AG09319 (cell line): ENCODE data around the gene NCKAP5.

ENCODE experiments used
- DNase-seq: peaks from one replicate; pipeline ENCODE4 v3.0.0-alpha.2; 2010; ENCODE audit warnings: low read depth; ENCODE audit errors: extremely low read depth
- CTCF ChIP-seq: IDR thresholded peaks from 2 replicates; pipeline ENCODE4 v1.5.1; 2011; ENCODE audit warnings: low read depth, mild to moderate bottlenecking, inconsistent platforms, low read length, moderate library complexity

Gene NCKAP5

DNA sequence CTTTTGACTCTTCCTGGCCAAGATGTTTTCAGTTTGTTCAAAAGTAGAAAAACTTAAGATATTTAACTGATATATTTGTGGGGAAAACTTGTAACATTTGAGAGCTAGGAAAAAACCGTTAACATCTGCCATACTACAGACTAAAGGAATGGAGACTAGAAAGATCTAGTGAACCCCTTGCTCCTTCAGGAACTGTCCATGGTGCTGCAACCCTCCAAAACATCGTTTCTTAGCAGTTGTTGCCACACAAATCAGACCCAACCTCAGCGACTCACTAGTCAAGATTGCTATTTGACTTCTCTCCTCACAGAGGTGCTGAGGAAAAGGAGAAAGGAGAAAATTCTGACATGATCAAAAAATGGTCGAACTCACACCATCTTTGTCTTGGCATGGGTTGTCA, 504.5 kb downstream of the NCKAP5 start:
- no peak for TF ChIP-seq CTCF
- no peak for DNase-seq

DNA sequence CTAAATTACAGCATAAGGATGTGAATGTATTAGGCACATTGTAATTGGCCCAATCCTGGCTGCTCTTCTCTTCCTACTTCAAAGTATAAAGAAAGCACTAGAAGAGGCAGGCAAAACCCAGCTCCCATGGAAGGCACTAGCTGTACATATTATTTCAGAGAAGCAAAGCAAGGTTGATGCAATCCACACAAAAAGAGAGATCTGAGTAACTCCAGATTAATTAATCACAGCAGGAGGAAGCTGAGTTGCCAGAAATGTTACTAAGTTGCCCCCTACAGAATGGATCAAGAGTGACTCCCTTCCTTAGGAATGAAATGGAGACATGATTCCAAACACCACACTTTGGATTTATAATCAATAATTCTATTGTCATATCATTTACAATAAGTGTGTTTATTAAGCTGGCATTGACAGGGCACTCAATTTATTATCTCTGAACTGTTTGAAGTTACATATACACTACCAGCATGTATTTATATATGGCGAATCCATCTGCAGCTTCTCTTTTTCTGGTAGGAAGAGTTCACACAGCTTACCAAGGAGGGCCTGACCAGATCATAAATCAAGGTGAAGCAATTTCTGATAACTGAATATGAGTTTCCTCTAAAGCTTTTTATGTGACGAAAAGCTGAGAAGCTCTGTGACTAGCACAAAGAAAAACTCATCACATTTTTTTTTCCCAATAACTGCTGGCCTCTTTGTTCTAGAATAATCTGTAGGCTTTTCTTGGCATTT, 505.2 kb downstream of the NCKAP5 start:
- DNase-seq = no peak
- no peak for TF ChIP-seq CTCF

DNA sequence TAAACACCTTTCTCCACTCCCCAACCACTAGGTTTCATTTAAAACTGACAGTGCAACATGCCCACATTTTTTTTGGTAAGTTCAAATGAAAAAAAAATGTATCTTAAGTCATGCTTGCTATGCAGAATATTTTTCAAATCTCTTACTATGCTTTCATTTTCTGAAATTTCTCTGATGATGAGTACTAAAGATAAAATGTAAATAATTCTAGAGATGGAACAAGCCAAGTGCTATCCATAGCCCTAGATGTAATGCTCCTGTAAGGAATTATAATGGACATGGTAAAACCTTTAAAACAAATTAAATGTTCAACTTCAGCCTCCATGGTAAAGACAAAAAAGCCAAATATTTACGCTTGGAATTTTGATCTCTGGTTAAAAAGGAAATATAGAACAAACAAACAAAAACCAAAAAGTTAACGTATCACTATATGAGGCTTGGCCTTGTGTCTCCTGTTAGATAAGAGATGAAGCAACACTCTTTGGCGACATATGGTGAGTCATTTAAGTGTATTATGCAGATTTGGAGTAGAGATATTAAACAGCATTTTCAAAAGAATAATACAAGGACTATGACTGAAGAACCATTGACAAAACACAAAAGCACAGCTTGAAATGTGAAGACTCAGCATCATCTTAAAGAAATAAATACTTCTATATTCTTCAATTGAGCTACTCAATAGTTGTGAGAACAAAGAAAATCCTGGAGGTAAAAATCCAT, 506.2 kb downstream of the NCKAP5 start:
- no peak for DNase-seq
- no peak for TF ChIP-seq CTCF

DNA sequence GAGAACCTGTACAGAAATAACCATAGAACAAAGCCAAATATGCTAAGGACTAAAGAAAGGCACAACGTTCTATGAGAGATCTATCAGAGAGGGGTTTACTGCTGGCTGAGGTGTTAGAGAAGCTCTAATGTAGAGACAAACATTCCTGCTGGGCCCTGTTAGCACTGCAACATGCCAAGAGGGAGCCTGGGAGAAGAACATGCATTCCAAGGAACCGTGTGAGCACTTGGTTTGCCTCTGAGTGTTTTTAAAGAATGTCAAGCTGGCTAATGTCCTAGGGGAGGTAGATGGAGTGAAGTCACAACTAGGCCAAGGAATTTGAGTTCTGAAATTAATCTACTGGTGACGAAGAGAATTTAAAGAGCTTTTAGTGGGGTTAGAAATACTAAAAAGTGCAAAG, 514.0 kb downstream of the NCKAP5 start:
- no peak for DNase-seq
- TF ChIP-seq CTCF = no peak

- no peak for TF ChIP-seq CTCF
- DNase-seq = no peak
Observed at GRCh38 chr2:133053541-133053940, 514.7 kb downstream of the NCKAP5 start.

GRCh38 chr2:133045787-133046186, 522.5 kb downstream of the NCKAP5 start:
- no peak for DNase-seq

More at GRCh38 chr2:133045787-133046186, 522.5 kb downstream of the NCKAP5 start:
- no peak for TF ChIP-seq CTCF
